ENCODE results near the gene WDFY4.

The WDFY4 gene

DNA sequence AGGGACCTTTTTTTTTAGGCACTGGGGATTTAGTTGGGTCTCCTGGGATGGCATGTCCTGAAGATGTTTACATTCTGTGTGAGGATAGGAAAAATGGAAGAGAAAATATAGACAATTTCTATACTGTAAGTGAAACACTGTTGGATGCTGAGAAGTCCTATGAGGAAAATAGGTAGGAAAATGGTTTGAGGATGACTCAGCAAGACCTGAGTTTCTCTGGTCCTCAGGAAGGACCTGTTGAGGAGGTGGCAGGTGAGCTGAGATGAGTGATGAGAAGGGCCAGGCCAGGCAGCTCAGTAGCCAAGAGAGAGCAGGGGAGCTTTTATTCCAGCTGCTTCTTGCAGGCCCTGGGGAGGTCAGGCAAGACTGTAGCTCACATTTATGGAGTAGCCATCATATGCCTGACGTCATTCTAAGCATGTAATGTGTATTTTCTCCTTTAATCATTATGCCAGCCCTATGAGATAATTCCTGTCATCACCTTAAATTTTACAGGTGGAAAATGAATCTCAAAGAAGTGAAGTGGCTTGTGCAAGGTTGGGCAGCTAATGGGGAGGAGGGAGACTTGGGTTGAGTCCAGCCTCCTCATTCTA lies 274.0 kb downstream of the WDFY4 start:
- DNase-seq (ENCODE audit: low read depth): no peak
- H3K4me3 ChIP-seq (ENCODE audit: low read depth, low read length): no peak overlapping the region
- TF ChIP-seq, protein P1, sequence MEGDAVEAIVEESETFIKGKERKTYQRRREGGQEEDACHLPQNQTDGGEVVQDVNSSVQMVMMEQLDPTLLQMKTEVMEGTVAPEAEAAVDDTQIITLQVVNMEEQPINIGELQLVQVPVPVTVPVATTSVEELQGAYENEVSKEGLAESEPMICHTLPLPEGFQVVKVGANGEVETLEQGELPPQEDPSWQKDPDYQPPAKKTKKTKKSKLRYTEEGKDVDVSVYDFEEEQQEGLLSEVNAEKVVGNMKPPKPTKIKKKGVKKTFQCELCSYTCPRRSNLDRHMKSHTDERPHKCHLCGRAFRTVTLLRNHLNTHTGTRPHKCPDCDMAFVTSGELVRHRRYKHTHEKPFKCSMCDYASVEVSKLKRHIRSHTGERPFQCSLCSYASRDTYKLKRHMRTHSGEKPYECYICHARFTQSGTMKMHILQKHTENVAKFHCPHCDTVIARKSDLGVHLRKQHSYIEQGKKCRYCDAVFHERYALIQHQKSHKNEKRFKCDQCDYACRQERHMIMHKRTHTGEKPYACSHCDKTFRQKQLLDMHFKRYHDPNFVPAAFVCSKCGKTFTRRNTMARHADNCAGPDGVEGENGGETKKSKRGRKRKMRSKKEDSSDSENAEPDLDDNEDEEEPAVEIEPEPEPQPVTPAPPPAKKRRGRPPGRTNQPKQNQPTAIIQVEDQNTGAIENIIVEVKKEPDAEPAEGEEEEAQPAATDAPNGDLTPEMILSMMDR (IDR thresholded peaks at IDR 0.05; ENCODE audit: low read depth, low read length, missing control alignments): no peak
- in situ Hi-C loops (cut with HindIII; ENCODE audit: low sequenced_read_pairs): no loop called here

GRCh38 chr10:48964038-48964437 lies 279.4 kb downstream of the WDFY4 start:
- TF ChIP-seq, protein P1 (IDR thresholded peaks at IDR 0.05; ENCODE audit: low read depth, low read length, missing control alignments): no peak
- DNase-seq (ENCODE audit: low read depth): no peak
- no peak overlapping the region for H3K4me3 ChIP-seq (ENCODE audit: low read depth, low read length)
- in situ Hi-C loops (cut with HindIII; ENCODE audit: low sequenced_read_pairs): no loop called here

DNA sequence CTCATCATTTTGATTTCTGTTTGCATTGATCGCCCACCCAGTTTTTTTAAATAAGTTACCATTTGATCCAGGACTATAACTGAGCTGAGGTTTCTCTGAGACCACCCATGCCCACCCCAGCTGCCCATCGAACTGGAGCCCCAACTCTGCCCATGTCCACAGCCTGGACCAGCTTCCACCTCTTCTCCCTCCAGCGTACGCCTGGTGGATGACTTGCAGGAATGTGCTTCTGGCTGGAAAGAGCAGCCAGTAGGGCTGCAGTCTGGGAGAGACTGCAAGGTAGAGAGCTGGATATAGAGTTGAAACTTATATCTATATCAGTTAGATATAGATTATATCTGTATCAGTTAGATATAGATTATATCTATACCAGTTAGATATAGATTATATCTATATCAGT lies 280.8 kb downstream of the WDFY4 start:
- TF ChIP-seq, protein P1 (IDR thresholded peaks at IDR 0.05; ENCODE audit: low read depth, low read length, missing control alignments): no peak
- DNase-seq (ENCODE audit: low read depth): no peak
- in situ Hi-C loops (cut with HindIII; ENCODE audit: low sequenced_read_pairs): no loop called here
- no peak overlapping the region for H3K4me3 ChIP-seq (ENCODE audit: low read depth, low read length)

- TF ChIP-seq, protein P1 (IDR thresholded peaks at IDR 0.05; ENCODE audit: low read depth, low read length, missing control alignments): no peak
- H3K4me3 ChIP-seq (ENCODE audit: low read depth, low read length): no peak overlapping the region
- in situ Hi-C loops (cut with HindIII; ENCODE audit: low sequenced_read_pairs): no loop called here
- no peak for DNase-seq (ENCODE audit: low read depth)
Measured at GRCh38 chr10:48968036-48968435, 283.4 kb downstream of the WDFY4 start.

DNA sequence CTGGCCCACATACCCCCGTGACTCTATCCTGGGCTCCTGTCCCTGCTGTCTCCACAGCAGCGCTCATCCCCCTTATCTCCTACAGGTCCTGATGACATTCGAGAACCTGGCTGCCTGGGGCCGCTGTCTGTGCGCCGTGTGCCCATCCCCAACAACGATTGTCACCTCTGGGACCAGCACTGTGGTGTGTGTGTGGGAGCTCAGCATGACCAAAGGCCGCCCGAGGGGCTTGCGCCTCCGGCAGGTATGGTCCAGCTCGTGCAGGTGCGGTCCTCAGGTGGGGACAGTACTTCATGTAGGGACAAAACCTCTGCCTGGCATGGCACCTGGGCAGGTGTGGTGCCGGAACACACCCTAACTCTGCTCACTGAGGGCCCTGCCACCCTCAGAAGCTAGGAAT lies 285.4 kb downstream of the WDFY4 start:
- TF ChIP-seq, protein P1 (IDR thresholded peaks at IDR 0.05; ENCODE audit: low read depth, low read length, missing control alignments): no peak
- DNase-seq (ENCODE audit: low read depth): no peak
- H3K4me3 ChIP-seq (ENCODE audit: low read depth, low read length): no peak overlapping the region
- in situ Hi-C loops (cut with HindIII; ENCODE audit: low sequenced_read_pairs): no loop called here

DNA sequence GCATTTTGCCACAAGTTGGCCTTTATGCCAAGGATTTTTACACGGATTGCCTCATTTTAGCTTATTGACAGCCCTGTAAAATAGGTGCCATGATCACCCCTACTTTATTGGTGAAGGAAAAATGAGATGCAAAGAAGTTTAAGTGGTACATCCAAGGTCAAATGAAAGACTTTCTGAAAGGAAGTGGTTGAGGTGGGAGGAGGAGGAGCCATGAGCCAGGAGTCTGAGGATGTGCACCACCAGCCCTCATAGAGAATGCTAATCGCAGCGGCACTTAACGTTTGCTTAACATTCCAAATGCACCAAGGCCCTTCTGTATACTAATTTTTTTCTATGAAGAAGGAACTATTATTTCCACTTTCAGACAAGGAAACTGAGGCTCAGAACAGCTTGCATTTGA lies 286.0 kb downstream of the WDFY4 start:
- no peak for DNase-seq (ENCODE audit: low read depth)
- H3K4me3 ChIP-seq (ENCODE audit: low read depth, low read length): no peak overlapping the region
- in situ Hi-C loops (cut with HindIII; ENCODE audit: low sequenced_read_pairs): no loop called here
- TF ChIP-seq, protein P1 (IDR thresholded peaks at IDR 0.05; ENCODE audit: low read depth, low read length, missing control alignments): no peak
